Calu3 (cell line): ENCODE measurements around the gene MYO5A. TPM values are rescaled to one million over a fixed set of nuclear protein-coding genes. Genes with fewer than 3 reads are reported as not detected.
"Not testable (repeated sequence)": the region's sequence is repeated elsewhere in the genome, so short reads cannot be mapped to it uniquely, and the experiment has no call there.

Experiments used
- BruUV-seq: library from RNA; stranded (reverse); fragments of 400-500 nt; replicated peaks from 2 replicates; lab custom pipeline; 2021; lab: Mats Ljungman, UMichigan
- CTCF ChIA-PET: fragments of 300-600 bp; sonication (Branson Sonifier 250); formaldehyde crosslinking; loops from one replicate; lab custom pipeline; 2022; ENCODE audit warnings: antibody characterized with exemption; lab: Charles Lee
- DNase-seq: peaks from one replicate; pipeline ENCODE4 v3.0.0; 2022
- H3K27ac Mint-ChIP-seq: one replicate; pipeline ENCODE4 v1.8.0; 2022; ENCODE audit warnings: mixed read lengths; ENCODE audit not compliant: unreplicated experiment
- H3K27me3 Mint-ChIP-seq: one replicate; pipeline ENCODE4 v1.8.0; 2022; ENCODE audit warnings: mixed read lengths; ENCODE audit not compliant: unreplicated experiment
- H3K36me3 Mint-ChIP-seq: one replicate; pipeline ENCODE4 v1.8.0; 2022; ENCODE audit warnings: mild to moderate bottlenecking, moderate library complexity, mixed read lengths; ENCODE audit not compliant: insufficient read depth, unreplicated experiment
- H3K4me1 Mint-ChIP-seq: one replicate; pipeline ENCODE4 v1.8.0; 2022; ENCODE audit warnings: mild to moderate bottlenecking, low read depth, mixed read lengths; ENCODE audit not compliant: unreplicated experiment
- H3K4me3 Mint-ChIP-seq: one replicate; pipeline ENCODE4 v1.8.0; 2022; ENCODE audit warnings: mild to moderate bottlenecking, low read depth, moderate library complexity, mixed read lengths; ENCODE audit not compliant: unreplicated experiment
- H3K9me3 Mint-ChIP-seq: one replicate; pipeline ENCODE4 v1.8.0; 2022; ENCODE audit warnings: low read depth, mixed read lengths; ENCODE audit not compliant: unreplicated experiment
- intact Hi-C: fragments of 100-400 bp; cut with micrococcal nuclease; formaldehyde crosslinking; loops from one replicate; pipeline ENCODE4 v1.10.0; 2022; ENCODE audit not compliant: unreplicated experiment
- total RNA-seq: library from RNA; stranded (reverse); gene quantifications from 2 replicates; pipeline ENCODE4 v1.2.3, GENCODE V29; 2022
- TF ChIP-seq, protein P1 (sequence below): fragments of 200-600 bp; IDR thresholded peaks from one replicate; pipeline ENCODE4 v1.8.0; 2022; ENCODE audit warnings: antibody characterized with exemption; ENCODE audit not compliant: unreplicated experiment

Gene MYO5A
- total RNA-seq, 1 experiment from 2014 or later = 6.1 TPM

DNA sequence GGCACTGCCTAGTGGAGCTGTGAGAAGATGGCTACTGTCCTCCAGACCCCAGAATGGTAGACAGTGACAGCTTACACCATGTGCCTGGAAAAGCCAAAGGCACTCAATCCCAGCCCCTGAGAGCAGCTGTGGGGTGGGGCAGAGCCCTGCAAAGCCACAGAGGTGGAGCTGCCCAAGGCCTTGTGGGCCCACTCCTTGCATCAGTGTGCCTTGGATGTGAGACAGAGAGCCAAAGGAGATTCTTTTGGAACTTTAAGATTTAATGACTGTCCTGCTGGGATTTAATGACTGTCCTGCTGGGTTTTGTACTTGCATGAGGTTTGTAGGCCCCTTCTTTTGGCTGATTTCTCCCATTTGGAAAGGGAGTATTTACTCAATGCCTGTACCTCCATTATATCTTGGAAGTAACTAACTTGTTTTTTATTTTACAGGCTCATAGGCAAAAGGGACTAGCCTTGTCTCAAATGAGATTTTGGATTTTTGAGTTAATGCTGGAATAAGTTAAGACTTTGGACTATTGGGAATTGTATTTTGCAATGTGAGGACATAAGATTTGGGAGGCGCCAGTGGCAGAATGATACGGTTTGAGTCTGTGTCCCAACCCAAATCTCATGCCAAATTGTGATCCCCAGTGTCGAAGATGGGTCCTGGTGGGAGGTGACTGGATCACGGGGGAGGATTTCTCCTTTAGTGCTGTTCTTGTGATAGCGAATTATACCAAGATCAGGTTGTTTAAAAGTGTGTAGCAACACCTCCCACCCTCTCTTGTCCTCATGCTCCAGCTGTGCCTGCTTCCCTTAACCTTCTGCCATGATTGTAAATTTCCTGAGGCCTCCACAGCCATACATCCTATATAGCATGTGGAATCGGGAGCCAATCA lies 80.4 kb downstream of the MYO5A start:
- CTCF ChIA-PET = no interaction called here
- no peaks in the 10 kb centered on the region for H3K4me1 Mint-ChIP-seq
- no peak for DNase-seq
- no peak overlapping the region for H3K27ac Mint-ChIP-seq
- peaks cover 13% of the 10 kb centered on the region for H3K27me3 Mint-ChIP-seq
- H3K9me3 Mint-ChIP-seq = peaks cover 2% of the 10 kb centered on the region
- H3K36me3 Mint-ChIP-seq = no peaks in the 10 kb centered on the region
- TF ChIP-seq, protein P1, sequence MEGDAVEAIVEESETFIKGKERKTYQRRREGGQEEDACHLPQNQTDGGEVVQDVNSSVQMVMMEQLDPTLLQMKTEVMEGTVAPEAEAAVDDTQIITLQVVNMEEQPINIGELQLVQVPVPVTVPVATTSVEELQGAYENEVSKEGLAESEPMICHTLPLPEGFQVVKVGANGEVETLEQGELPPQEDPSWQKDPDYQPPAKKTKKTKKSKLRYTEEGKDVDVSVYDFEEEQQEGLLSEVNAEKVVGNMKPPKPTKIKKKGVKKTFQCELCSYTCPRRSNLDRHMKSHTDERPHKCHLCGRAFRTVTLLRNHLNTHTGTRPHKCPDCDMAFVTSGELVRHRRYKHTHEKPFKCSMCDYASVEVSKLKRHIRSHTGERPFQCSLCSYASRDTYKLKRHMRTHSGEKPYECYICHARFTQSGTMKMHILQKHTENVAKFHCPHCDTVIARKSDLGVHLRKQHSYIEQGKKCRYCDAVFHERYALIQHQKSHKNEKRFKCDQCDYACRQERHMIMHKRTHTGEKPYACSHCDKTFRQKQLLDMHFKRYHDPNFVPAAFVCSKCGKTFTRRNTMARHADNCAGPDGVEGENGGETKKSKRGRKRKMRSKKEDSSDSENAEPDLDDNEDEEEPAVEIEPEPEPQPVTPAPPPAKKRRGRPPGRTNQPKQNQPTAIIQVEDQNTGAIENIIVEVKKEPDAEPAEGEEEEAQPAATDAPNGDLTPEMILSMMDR = no peak
- intact Hi-C loops = no loop called here
- BruUV-seq = no TSS peak
- H3K4me3 Mint-ChIP-seq = no peak overlapping the region

DNA sequence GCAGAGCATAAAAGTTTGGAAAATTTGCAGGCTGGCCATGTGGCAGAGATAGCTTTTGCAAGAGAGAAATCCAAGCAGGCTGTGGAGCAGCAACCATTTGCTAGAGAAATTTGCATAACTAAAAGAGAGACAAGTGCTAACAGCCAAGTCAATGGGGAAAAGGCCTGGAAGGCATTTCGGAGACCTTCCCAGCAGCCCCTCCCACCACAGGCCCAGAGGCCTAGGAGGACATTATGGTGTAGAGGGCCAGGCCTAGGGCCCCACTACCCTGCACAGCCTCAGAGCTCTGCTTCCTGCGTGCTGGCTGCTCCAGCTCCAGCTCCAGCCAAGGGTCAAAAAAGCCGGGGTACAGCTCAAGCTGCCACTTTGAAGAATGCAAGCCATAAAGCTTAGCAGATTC lies 82.7 kb downstream of the MYO5A start:
- Mint-ChIP-seq H3K27ac (no peak overlapping the region), H3K4me1 (no peaks in the 10 kb centered on the region), H3K4me3 (no peak overlapping the region), H3K36me3 (no peaks in the 10 kb centered on the region), H3K27me3 (peaks cover under 1% of the 10 kb centered on the region), H3K9me3 (peaks cover 2% of the 10 kb centered on the region)
- CTCF ChIA-PET = no interaction called here
- TF ChIP-seq, protein P1 = no peak
- DNase-seq = no peak
- intact Hi-C loops = no loop called here
- no TSS peak for BruUV-seq

DNA sequence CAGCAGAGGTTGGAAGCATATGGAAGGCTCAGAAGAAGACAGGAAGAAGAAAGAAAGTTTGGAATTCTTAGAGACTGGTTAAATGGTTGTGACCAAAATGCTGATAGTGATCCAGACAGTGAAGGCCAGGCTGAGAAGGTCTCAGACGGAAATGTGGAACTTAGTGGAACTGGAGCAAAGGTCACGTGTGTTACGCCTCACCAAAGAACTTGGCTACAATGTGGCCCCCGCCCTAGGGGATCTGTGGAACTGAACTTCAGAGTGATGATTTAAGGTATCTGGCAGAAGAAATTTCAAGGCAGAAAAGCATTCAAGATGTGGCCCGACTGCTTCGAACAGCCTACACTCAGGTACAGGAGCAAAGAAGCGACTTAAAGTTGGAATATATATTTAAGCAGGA lies 83.1 kb downstream of the MYO5A start:
- H3K4me1 Mint-ChIP-seq = no peaks in the 10 kb centered on the region
- H3K27me3 Mint-ChIP-seq = no peaks in the 10 kb centered on the region
- BruUV-seq = no TSS peak
- H3K36me3 Mint-ChIP-seq = no peaks in the 10 kb centered on the region
- CTCF ChIA-PET = no interaction called here
- intact Hi-C loops = no loop called here
- DNase-seq = no peak
- H3K4me3 Mint-ChIP-seq = no peak overlapping the region
- H3K9me3 Mint-ChIP-seq = peaks cover 2% of the 10 kb centered on the region
- TF ChIP-seq, protein P1 = no peak
- no peak overlapping the region for H3K27ac Mint-ChIP-seq

DNA sequence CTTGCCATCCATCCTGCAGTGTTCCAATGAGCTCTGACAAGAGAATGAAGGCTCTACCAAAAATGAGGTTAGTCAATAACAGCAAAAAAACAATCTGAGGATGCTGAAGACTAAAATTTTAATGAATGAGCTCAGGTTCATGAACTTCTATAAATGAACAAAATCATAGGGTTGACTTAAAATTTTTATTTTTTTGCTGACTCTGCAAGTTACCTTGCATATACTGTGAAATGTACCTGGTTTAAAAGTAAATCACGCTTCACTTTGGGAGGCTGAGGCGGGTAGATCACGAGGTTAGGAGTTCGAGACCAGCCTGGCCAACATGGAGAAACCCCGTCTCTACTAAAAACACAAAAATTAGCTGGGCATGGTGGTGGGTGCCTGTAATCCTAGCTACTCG lies 85.5 kb downstream of the MYO5A start:
- BruUV-seq, DNase-seq, H3K27me3 Mint-ChIP-seq, H3K36me3 Mint-ChIP-seq, H3K4me3 Mint-ChIP-seq, H3K27ac Mint-ChIP-seq, H3K9me3 Mint-ChIP-seq, H3K4me1 Mint-ChIP-seq, intact Hi-C loops, CTCF ChIA-PET: not testable (repeated sequence)

DNA sequence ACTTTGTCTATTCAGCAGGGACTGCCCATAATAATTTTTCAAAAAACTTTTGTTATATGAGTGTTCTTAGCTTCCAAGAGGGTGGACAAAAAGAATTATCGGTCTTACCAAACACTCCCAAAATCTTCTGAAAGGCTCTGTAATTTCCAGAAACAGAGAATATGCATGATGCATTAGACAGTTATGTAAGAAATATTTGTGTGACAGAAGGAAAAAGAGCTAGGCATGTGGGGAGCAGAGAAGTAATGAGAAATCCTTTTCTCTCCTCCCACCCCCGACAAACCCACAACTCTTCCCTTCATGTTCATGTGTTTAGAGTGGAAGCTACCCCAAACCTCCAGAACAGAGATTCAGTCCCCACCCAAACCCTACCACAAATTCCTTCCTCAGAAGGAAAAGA lies 86.8 kb downstream of the MYO5A start:
- BruUV-seq = no TSS peak
- intact Hi-C loops = no loop called here

More for the DNA sequence above, 86.8 kb downstream of the MYO5A start:
- TF ChIP-seq, protein P1 = no peak
- H3K4me1 Mint-ChIP-seq = no peaks in the 10 kb centered on the region
- CTCF ChIA-PET = no interaction called here
- no peaks in the 10 kb centered on the region for H3K27me3 Mint-ChIP-seq
- H3K4me3 Mint-ChIP-seq = no peak overlapping the region
- H3K36me3 Mint-ChIP-seq = no peaks in the 10 kb centered on the region
- no peak overlapping the region for H3K27ac Mint-ChIP-seq
- DNase-seq = no peak
- no peaks in the 10 kb centered on the region for H3K9me3 Mint-ChIP-seq
